OCI-LY3 (cell line): ENCODE measurements around the gene OLFM4.

Experiments
- CTCF ChIP-seq: fragments of 200-600, 300-600 bp; sonication (generic); IDR thresholded peaks from 2 replicates; pipeline ENCODE4 v1.5.1; 2014; ENCODE audit warnings: antibody characterized with exemption, low read length, low read depth
- EZH2phosphoT487 ChIP-seq: fragments of 200-600 bp; shearing (Covaris generic); IDR thresholded peaks from 2 replicates; pipeline ENCODE4 v1.6.1; 2018; ENCODE audit warnings: antibody characterized with exemption, mixed run types, low read depth

DNA sequence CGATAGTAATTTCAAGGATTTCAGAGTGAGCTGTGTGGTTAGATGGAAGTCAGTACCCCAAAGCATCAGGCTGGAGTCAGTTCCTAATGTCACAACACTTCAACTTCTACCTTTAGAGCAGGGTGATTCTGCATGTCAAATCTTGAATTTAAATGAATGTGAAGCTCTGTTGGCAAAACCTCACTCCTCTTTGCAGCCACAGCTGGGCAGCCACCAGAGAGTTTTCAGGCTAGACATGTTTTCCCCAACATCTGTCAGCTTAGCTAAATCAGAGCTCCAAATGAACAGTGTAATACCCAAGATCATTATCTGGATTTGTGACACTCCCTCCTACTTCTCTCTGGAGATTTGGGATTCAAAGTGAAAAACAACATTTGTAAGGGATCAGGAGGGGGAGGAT is 33.7 kb upstream of the OLFM4 start:
- no peak for TF ChIP-seq CTCF
- no peak for TF ChIP-seq EZH2phosphoT487
